H9 (cell line): Measurements from ENCODE around the gene CDH23. TPM values are rescaled to one million over a fixed set of nuclear protein-coding genes. Genes with fewer than 3 reads are reported as not detected.

Experiments
- DNase-seq: peaks from one replicate; pipeline ENCODE4 v3.0.0-alpha.2; 2017
- H2AFZ ChIP-seq: one replicate; pipeline ENCODE4 v1.6.1; 2013; ENCODE audit warnings: mild to moderate bottlenecking, low read length, control low read depth, moderate library complexity
- H2AK5ac ChIP-seq: 2 replicates; pipeline ENCODE4 v1.6.1; 2013; ENCODE audit warnings: low read length, control low read depth, mixed read lengths; ENCODE audit not compliant: insufficient read length
- H2BK120ac ChIP-seq: one replicate; pipeline ENCODE4 v1.6.1; 2013; ENCODE audit warnings: low read depth, mild to moderate bottlenecking, low read length, control low read depth, inconsistent platforms; ENCODE audit not compliant: poor library complexity, severe bottlenecking
- H2BK12ac ChIP-seq: 2 replicates; pipeline ENCODE4 v1.6.1; 2013; ENCODE audit warnings: low read length, control low read depth, mixed read lengths, low read depth; ENCODE audit not compliant: insufficient read length
- H2BK15ac ChIP-seq: 2 replicates; pipeline ENCODE4 v1.6.1; 2013; ENCODE audit warnings: low read depth, low read length, control low read depth
- H2BK20ac ChIP-seq: one replicate; pipeline ENCODE4 v1.6.1; 2013; ENCODE audit warnings: low read depth, mild to moderate bottlenecking, low read length, control low read depth, inconsistent platforms; ENCODE audit not compliant: poor library complexity, severe bottlenecking
- H2BK5ac ChIP-seq: 2 replicates; pipeline ENCODE4 v1.6.1; 2013; ENCODE audit warnings: low read length, control low read depth, mixed read lengths; ENCODE audit not compliant: insufficient read length
- H3K14ac ChIP-seq: 2 replicates; pipeline ENCODE4 v1.6.1; 2013; ENCODE audit warnings: low read length, control low read depth; ENCODE audit not compliant: insufficient read depth
- H3K18ac ChIP-seq: 2 replicates; pipeline ENCODE4 v1.6.1; 2013; ENCODE audit warnings: low read depth, mild to moderate bottlenecking, mixed read lengths, low read length, control low read depth; ENCODE audit not compliant: insufficient read length
- H3K23ac ChIP-seq: 2 replicates; pipeline ENCODE4 v1.6.1; 2013; ENCODE audit warnings: low read length, control low read depth, mixed read lengths, low read depth; ENCODE audit not compliant: insufficient read length
- H3K23me2 ChIP-seq: 2 replicates; pipeline ENCODE4 v1.6.1; 2013; ENCODE audit warnings: low read depth, mild to moderate bottlenecking, mixed read lengths, low read length, control low read depth; ENCODE audit not compliant: insufficient read length, poor library complexity, severe bottlenecking
- H3K27ac ChIP-seq: 2 replicates; pipeline ENCODE4 v1.5.1; 2013; ENCODE audit warnings: low read length, control low read depth, mixed read lengths, low read depth; ENCODE audit not compliant: insufficient read length
- H3K27me3 ChIP-seq: 2 replicates; pipeline ENCODE4 v1.6.1; 2013; ENCODE audit warnings: low read length, control low read depth, inconsistent platforms; ENCODE audit not compliant: insufficient read depth
- H3K4ac ChIP-seq: 2 replicates; pipeline ENCODE4 v1.6.1; 2013; ENCODE audit warnings: low read depth, mild to moderate bottlenecking, control low read depth, inconsistent platforms, low read length, moderate library complexity
- H3K4me1 ChIP-seq: 2 replicates; pipeline ENCODE4 v1.6.1; 2013; ENCODE audit warnings: low read length, control low read depth, inconsistent platforms; ENCODE audit not compliant: insufficient read depth
- H3K4me2 ChIP-seq: 2 replicates; pipeline ENCODE4 v1.6.1; 2013; ENCODE audit warnings: low read length, control low read depth, mixed read lengths; ENCODE audit not compliant: insufficient read length, insufficient read depth
- H3K56ac ChIP-seq: 2 replicates; pipeline ENCODE4 v1.6.1; 2013; ENCODE audit warnings: low read depth, mild to moderate bottlenecking, mixed read lengths, low read length, control low read depth; ENCODE audit not compliant: insufficient read length
- H3K79me1 ChIP-seq: 2 replicates; pipeline ENCODE4 v1.6.1; 2013; ENCODE audit warnings: low read depth, mild to moderate bottlenecking, moderate library complexity, low read length, control low read depth, inconsistent platforms; ENCODE audit not compliant: insufficient read depth, poor library complexity, severe bottlenecking
- H3K79me2 ChIP-seq: 2 replicates; pipeline ENCODE4 v1.6.1; 2013; ENCODE audit warnings: low read length, control low read depth, inconsistent platforms; ENCODE audit not compliant: insufficient read depth
- H3K9ac ChIP-seq: 2 replicates; pipeline ENCODE4 v1.6.1; 2013; ENCODE audit warnings: low read length, control low read depth, mixed read lengths; ENCODE audit not compliant: insufficient read length; ENCODE audit errors: extremely low read depth
- H3K9me3 ChIP-seq: one replicate; pipeline ENCODE4 v1.6.1; 2013; ENCODE audit warnings: low read depth, low read length, inconsistent platforms; ENCODE audit not compliant: control insufficient read depth
- H3T11ph ChIP-seq: one replicate; pipeline ENCODE4 v1.6.1; 2013; ENCODE audit warnings: mild to moderate bottlenecking, low read length, control low read depth, inconsistent platforms
- H4K20me1 ChIP-seq: one replicate; pipeline ENCODE4 v1.6.1; 2013; ENCODE audit not compliant: control insufficient read depth, insufficient read length, insufficient read depth
- H4K5ac ChIP-seq: 2 replicates; pipeline ENCODE4 v1.6.1; 2013; ENCODE audit warnings: low read depth, mild to moderate bottlenecking, mixed read lengths, low read length, control low read depth; ENCODE audit not compliant: insufficient read length
- H4K8ac ChIP-seq: replicated peaks from 2 replicates; pipeline ENCODE4 v1.6.1; 2013; ENCODE audit warnings: low read length, control low read depth, mixed read lengths, low read depth; ENCODE audit not compliant: insufficient read length
- H4K91ac ChIP-seq: 2 replicates; pipeline ENCODE4 v1.6.1; 2013; ENCODE audit warnings: low read depth, mild to moderate bottlenecking, moderate library complexity, mixed read lengths, low read length, control low read depth; ENCODE audit not compliant: insufficient read length
- H3K27ac Mint-ChIP-seq, 3 experiments: 2 replicates in 2 of 3; 3 replicates in 1 of 3; pipeline ENCODE4 v1.8.0; 2020 to 2021; ENCODE audit warnings: mixed read lengths in 3 of 3, mild to moderate bottlenecking in 1 of 3, moderate library complexity in 1 of 3
- H3K27me3 Mint-ChIP-seq: 2 replicates; pipeline ENCODE4 v1.8.0; 2021; ENCODE audit warnings: low read depth, mild to moderate bottlenecking, moderate library complexity, mixed read lengths
- H3K36me3 Mint-ChIP-seq, 3 experiments: 2 replicates in 2 of 3; 3 replicates in 1 of 3; pipeline ENCODE4 v1.8.0; 2020 to 2021; ENCODE audit warnings: low read depth in 3 of 3, mixed read lengths in 3 of 3; ENCODE audit not compliant: insufficient read depth in 1 of 3
- H3K4me1 Mint-ChIP-seq, 2 experiments: 2 replicates each; pipeline ENCODE4 v1.8.0; 2020; ENCODE audit warnings: mixed read lengths in 2 of 2
- H3K4me3 Mint-ChIP-seq, 2 experiments: 2 replicates in 1 of 2; 3 replicates in 1 of 2; pipeline ENCODE4 v1.8.0; 2020 to 2021; ENCODE audit warnings: mild to moderate bottlenecking in 2 of 2, mixed read lengths in 2 of 2, moderate library complexity in 1 of 2
- H3K9me3 Mint-ChIP-seq, 2 experiments: 2 replicates in 1 of 2; 3 replicates in 1 of 2; pipeline ENCODE4 v1.8.0; 2020; ENCODE audit warnings: mild to moderate bottlenecking in 2 of 2, mixed read lengths in 2 of 2, moderate library complexity in 1 of 2
- WGBS: extraction: QIAGEN DNeasy Blood & Tissue Kit; methylation state at CpG from one replicate; pipeline ENCODE4 v1.1.7; 2013; ENCODE audit warnings: missing lambda C conversion rate, low lambda C conversion rate, mixed read lengths; ENCODE audit not compliant: insufficient read length; ENCODE audit errors: extremely low coverage; 5-methylcytosine and 5-hydroxymethylcytosine counted together
- total RNA-seq: library from RNA; stranded (reverse); gene quantifications from 2 replicates; pipeline ENCODE4 v1.2.1, GENCODE V29; 2021
- TF ChIP-seq, protein P1 (sequence below): fragments of 200-600 bp; sonication (generic); conservative IDR thresholded peaks from 3 replicates; pipeline ENCODE4 v1.8.0; 2021; ENCODE audit warnings: antibody characterized with exemption, mild to moderate bottlenecking

CDH23 gene
- total RNA-seq, 1 experiment from 2014 or later, result 2.1 TPM

DNA sequence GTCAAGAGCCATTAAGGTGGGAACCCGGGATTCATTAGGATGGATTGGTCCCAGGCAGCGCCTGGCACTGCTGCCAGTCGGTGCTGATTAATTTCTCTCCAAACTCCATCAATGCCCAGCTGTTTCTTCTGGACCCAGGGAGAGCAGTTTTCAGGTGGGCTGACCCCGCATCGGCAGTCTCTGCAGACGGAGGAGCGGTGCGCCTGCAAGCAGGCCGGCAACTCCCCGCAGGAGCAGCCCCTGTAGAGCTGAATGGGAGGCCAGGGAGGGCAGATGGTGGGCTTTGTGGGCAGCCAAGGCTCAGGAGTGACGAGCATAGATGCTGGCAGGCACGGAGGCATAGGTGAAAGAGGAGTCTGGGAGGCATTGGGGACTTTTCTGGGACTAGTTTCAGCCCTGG is 56.5 kb downstream of the CDH23 start:
- DNase-seq, result no peak
- no peak overlapping the region for H2BK12ac ChIP-seq
- H2AFZ ChIP-seq, result no peak overlapping the region
- H3K27ac ChIP-seq, result no peak overlapping the region
- H3T11ph ChIP-seq, result no peak overlapping the region
- H3K23ac ChIP-seq, result no peak overlapping the region
- H4K8ac ChIP-seq, result no peak overlapping the region
- no peak overlapping the region for H2BK5ac ChIP-seq
- H3K9me3 ChIP-seq, result no peaks in the 10 kb centered on the region
- H3K18ac ChIP-seq, result no peak overlapping the region
- Mint-ChIP-seq H3K4me3 (no peak overlapping the region), H3K36me3 (no peaks in the 10 kb centered on the region), H3K9me3 (no peaks in the 10 kb centered on the region), H3K27me3 (peaks cover 5% of the 10 kb centered on the region), H3K27ac (no peak overlapping the region; a peak in 1 of 7 replicates), H3K4me1 (peaks cover 0 to 5% of the 10 kb centered on the region in 2 experiments; a peak in 1 of 4 replicates)
- no peaks in the 10 kb centered on the region for H3K4me1 ChIP-seq
- no peak overlapping the region for H3K56ac ChIP-seq
- H3K4ac ChIP-seq, result no peak overlapping the region
- H2BK15ac ChIP-seq, result no peak overlapping the region
- H4K5ac ChIP-seq, result no peak overlapping the region
- H3K14ac ChIP-seq, result no peak overlapping the region; the same call in 1 of the 2 replicates
- no peak overlapping the region for H4K91ac ChIP-seq
- H2BK120ac ChIP-seq, result no peak overlapping the region
- H3K9ac ChIP-seq, result no peak overlapping the region
- no peaks in the 10 kb centered on the region for H3K23me2 ChIP-seq
- no peak overlapping the region for H2AK5ac ChIP-seq
- H3K79me1 ChIP-seq, result no peaks in the 10 kb centered on the region
- H3K79me2 ChIP-seq, result no peaks in the 10 kb centered on the region
- H2BK20ac ChIP-seq, result no peak overlapping the region
- TF ChIP-seq, protein P1, sequence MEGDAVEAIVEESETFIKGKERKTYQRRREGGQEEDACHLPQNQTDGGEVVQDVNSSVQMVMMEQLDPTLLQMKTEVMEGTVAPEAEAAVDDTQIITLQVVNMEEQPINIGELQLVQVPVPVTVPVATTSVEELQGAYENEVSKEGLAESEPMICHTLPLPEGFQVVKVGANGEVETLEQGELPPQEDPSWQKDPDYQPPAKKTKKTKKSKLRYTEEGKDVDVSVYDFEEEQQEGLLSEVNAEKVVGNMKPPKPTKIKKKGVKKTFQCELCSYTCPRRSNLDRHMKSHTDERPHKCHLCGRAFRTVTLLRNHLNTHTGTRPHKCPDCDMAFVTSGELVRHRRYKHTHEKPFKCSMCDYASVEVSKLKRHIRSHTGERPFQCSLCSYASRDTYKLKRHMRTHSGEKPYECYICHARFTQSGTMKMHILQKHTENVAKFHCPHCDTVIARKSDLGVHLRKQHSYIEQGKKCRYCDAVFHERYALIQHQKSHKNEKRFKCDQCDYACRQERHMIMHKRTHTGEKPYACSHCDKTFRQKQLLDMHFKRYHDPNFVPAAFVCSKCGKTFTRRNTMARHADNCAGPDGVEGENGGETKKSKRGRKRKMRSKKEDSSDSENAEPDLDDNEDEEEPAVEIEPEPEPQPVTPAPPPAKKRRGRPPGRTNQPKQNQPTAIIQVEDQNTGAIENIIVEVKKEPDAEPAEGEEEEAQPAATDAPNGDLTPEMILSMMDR, result no peak
- no peaks in the 10 kb centered on the region for H3K27me3 ChIP-seq
- no CpG with 5 or more reads among the region's 12 CpGs for WGBS
- no peak overlapping the region for H3K4me2 ChIP-seq
- H4K20me1 ChIP-seq, result no peaks in the 10 kb centered on the region
